ENCODE results near the gene LTBP1. TPM values are rescaled to one million over a fixed set of nuclear protein-coding genes. Genes with fewer than 3 reads are reported as not detected.
A peak's percentile ranks its signal among the peaks of the same experiment; 100 is the strongest.

LTBP1 gene
- total RNA-seq, 1 experiment from 2014 or later: 11.8 TPM

DNA sequence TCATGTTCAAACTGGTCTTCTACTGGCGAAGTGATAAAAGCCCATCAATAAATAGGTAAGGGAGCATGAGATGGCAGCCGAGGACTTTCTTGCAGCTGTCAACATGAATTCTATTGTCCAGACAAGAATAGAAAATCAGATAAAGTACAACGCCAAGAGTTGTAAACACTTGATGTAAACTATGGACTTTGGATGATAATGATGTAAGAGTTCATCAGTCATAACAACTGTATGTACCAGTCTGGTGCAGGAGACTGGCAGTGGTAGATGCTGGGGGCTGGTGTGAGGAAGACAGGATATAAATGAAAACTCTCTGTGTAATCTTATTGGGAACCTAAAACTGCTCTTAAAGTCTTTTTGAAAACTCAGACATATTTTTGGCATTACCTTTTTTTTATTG, 373.8 kb downstream of the LTBP1 start:
- Histone ChIP-seq H3K9me2 (replicated peaks; ENCODE audit: insufficient read depth, low read length) (no peaks in the 10 kb centered on the region), H3K4me1 (ENCODE audit: low read length) (peaks cover 12% of the 10 kb centered on the region), H4K20me1 (ENCODE audit: insufficient read depth, low read depth, low read length) (no peaks in the 10 kb centered on the region), H3K79me2 (ENCODE audit: low read length) (no peaks in the 10 kb centered on the region), H3K36me3 (ENCODE audit: insufficient read depth, low read length) (no peaks in the 10 kb centered on the region), H3K9ac (ENCODE audit: low read length) (no peak overlapping the region), H3K27ac (ENCODE audit: low read length) (no peak overlapping the region), H3K9me3 (ENCODE audit: low read length) (no peaks in the 10 kb centered on the region), H2AFZ (ENCODE audit: low read length) (no peak overlapping the region), H3K4me2 (ENCODE audit: low read depth, low read length, poor library complexity, severe bottlenecking) (no peak overlapping the region), H3K4me3 (ENCODE audit: low read length) (no peak overlapping the region), H3K27me3 (ENCODE audit: low read length) (no peaks in the 10 kb centered on the region)
- no peak for DNase-seq

DNA sequence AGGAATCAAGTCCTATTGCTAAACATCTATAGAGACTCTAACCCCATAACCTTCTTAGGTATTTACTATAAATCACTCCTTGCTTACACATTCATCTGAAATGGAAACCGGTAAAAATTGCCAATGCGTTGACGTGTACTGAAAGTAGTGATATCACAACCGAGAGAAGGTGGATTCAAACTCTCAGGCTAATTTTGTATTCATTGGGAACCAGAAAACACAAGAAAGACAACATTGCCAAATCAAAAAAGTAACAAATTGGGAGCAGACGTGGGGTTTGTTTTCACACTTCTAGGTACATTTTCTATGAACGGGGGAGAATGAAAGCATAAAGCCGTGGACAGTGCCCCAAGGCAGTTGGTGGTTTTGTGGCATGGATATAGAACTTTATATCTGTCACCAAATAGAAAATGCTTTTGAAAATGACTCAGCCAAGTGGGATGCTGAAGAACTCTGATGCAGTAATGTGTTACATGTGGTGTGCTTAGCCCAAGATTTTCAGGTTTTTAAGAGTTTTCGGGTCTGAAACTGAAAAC, 374.6 kb downstream of the LTBP1 start:
- Histone ChIP-seq H3K4me1 (ENCODE audit: low read length) (peaks cover 12% of the 10 kb centered on the region), H2AFZ (ENCODE audit: low read length) (no peak overlapping the region), H3K27me3 (ENCODE audit: low read length) (no peaks in the 10 kb centered on the region), H3K79me2 (ENCODE audit: low read length) (no peaks in the 10 kb centered on the region), H3K27ac (ENCODE audit: low read length) (no peak overlapping the region), H3K9me3 (ENCODE audit: low read length) (no peaks in the 10 kb centered on the region), H4K20me1 (ENCODE audit: insufficient read depth, low read depth, low read length) (no peaks in the 10 kb centered on the region), H3K36me3 (ENCODE audit: insufficient read depth, low read length) (no peaks in the 10 kb centered on the region), H3K4me3 (ENCODE audit: low read length) (no peak overlapping the region), H3K9ac (ENCODE audit: low read length) (no peak overlapping the region), H3K4me2 (ENCODE audit: low read depth, low read length, poor library complexity, severe bottlenecking) (no peak overlapping the region), H3K9me2 (replicated peaks; ENCODE audit: insufficient read depth, low read length) (no peaks in the 10 kb centered on the region)
- no peak for DNase-seq

DNA sequence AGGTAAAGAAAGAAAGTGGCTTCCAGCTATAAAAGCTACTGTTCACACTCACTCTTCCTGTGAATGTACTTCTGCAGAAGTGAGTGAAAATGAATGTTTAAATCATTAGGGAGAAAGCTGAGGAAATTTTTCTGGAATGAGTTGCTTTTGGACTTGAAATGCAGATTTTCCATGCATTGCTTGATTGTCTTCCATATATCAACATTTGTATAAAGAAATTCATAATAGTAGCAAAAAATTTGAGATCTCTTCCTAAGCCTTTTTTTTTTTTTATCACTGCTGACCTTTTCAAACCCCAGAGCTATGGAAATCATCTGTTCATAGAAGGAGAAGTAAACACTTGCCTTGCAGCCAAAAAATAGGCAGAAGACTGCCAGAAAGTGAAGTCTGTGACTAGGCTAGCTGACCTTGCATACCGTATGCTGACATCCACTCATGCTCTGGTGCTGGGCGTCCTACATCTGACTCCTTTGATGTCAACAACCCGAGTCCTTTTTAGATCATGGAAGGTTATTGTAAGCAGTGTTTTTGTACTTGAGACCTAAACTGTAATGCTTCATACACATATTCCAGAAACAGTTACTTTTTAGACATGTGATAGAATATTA, 375.2 kb downstream of the LTBP1 start:
- no peak overlapping the region for H3K9ac ChIP-seq (ENCODE audit: low read length)
- H3K27ac ChIP-seq (ENCODE audit: low read length): no peak overlapping the region
- no peak overlapping the region for H3K4me2 ChIP-seq (ENCODE audit: low read depth, low read length, poor library complexity, severe bottlenecking)
- peaks cover 12% of the 10 kb centered on the region for H3K4me1 ChIP-seq (ENCODE audit: low read length)
- no peaks in the 10 kb centered on the region for H3K36me3 ChIP-seq (ENCODE audit: insufficient read depth, low read length)
- no peaks in the 10 kb centered on the region for H3K27me3 ChIP-seq (ENCODE audit: low read length)
- H3K9me2 ChIP-seq (replicated peaks; ENCODE audit: insufficient read depth, low read length): no peaks in the 10 kb centered on the region
- no peaks in the 10 kb centered on the region for H3K9me3 ChIP-seq (ENCODE audit: low read length)
- no peak overlapping the region for H2AFZ ChIP-seq (ENCODE audit: low read length)
- no peak overlapping the region for H3K4me3 ChIP-seq (ENCODE audit: low read length)
- DNase-seq: no peak
- no peaks in the 10 kb centered on the region for H4K20me1 ChIP-seq (ENCODE audit: insufficient read depth, low read depth, low read length)
- H3K79me2 ChIP-seq (ENCODE audit: low read length): no peaks in the 10 kb centered on the region

DNA sequence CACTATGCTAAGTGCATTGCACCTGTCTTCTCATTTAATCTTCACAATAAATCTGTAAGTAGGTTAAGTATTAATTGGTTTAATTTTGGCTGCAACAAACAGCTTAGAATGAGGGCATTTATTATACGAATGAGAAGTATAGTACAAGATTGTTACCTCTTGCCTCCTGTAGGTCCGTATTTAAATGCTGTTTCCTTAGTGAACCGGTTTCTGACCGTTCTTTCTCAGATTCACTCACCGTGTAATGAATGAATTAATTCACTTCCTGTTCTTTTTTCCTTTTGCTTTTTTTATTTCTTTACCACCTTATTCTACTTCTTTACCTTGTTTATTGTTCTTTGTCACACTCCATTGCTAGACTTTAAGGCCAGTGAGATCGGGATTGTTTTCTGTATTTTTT, 375.9 kb downstream of the LTBP1 start:
- DNase-seq: peak; percentile 40
- no peak overlapping the region for H3K9ac ChIP-seq (ENCODE audit: low read length)
- peaks cover 12% of the 10 kb centered on the region for H3K4me1 ChIP-seq (ENCODE audit: low read length)
- no peak overlapping the region for H3K27ac ChIP-seq (ENCODE audit: low read length)
- no peaks in the 10 kb centered on the region for H3K36me3 ChIP-seq (ENCODE audit: insufficient read depth, low read length)
- H2AFZ ChIP-seq (ENCODE audit: low read length): no peak overlapping the region
- no peak overlapping the region for H3K4me3 ChIP-seq (ENCODE audit: low read length)
- H3K27me3 ChIP-seq (ENCODE audit: low read length): no peaks in the 10 kb centered on the region
- no peaks in the 10 kb centered on the region for H3K9me3 ChIP-seq (ENCODE audit: low read length)
- H3K9me2 ChIP-seq (replicated peaks; ENCODE audit: insufficient read depth, low read length): no peaks in the 10 kb centered on the region
- H3K79me2 ChIP-seq (ENCODE audit: low read length): no peaks in the 10 kb centered on the region
- no peak overlapping the region for H3K4me2 ChIP-seq (ENCODE audit: low read depth, low read length, poor library complexity, severe bottlenecking)
- H4K20me1 ChIP-seq (ENCODE audit: insufficient read depth, low read depth, low read length): no peaks in the 10 kb centered on the region

DNA sequence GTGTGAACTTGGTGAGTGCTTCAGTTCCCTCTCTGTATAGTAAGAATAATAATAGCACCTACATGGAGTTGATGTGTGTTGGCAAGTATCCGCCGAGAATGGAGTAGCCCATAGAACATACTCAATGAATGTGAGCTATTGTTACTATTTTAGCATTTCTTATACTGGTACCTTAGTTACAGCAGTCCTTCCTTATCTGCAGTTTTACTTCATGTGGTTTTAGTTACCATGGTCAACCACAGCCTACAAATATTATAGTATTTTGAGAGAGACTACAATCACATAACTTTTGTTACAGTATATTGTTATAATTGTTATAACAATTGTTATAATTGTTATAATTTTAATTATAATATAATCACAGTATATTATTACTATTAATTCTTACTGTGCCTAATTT, 377.2 kb downstream of the LTBP1 start:
- no peaks in the 10 kb centered on the region for H4K20me1 ChIP-seq (ENCODE audit: insufficient read depth, low read depth, low read length)
- no peak for DNase-seq
- no peak overlapping the region for H3K27ac ChIP-seq (ENCODE audit: low read length)
- no peaks in the 10 kb centered on the region for H3K79me2 ChIP-seq (ENCODE audit: low read length)
- no peaks in the 10 kb centered on the region for H3K27me3 ChIP-seq (ENCODE audit: low read length)
- no peak overlapping the region for H3K4me2 ChIP-seq (ENCODE audit: low read depth, low read length, poor library complexity, severe bottlenecking)
- H3K4me1 ChIP-seq (ENCODE audit: low read length): peaks cover 12% of the 10 kb centered on the region
- H3K9me2 ChIP-seq (replicated peaks; ENCODE audit: insufficient read depth, low read length): no peaks in the 10 kb centered on the region
- no peaks in the 10 kb centered on the region for H3K36me3 ChIP-seq (ENCODE audit: insufficient read depth, low read length)
- no peak overlapping the region for H2AFZ ChIP-seq (ENCODE audit: low read length)
- H3K9me3 ChIP-seq (ENCODE audit: low read length): no peaks in the 10 kb centered on the region
- H3K4me3 ChIP-seq (ENCODE audit: low read length): no peak overlapping the region
- no peak overlapping the region for H3K9ac ChIP-seq (ENCODE audit: low read length)

DNA sequence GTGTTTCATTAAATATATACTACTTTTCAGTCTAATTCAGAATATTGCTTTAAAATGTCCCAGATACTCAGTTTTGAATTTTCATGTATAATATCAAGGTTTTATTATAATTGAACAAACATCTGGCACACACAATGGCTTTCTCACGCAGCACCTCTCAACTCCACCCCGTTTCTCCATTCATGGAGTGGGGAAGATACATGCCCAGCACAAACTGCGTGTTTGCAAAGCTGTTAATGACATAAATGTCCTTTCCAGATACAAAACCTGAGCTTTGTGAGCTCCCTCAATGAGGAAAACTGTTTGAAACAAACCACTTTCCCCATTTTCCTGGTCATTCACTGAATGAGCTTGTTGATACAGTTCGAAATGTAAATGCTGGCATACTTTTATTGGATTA, 379.3 kb downstream of the LTBP1 start:
- Histone ChIP-seq H3K9me2 (replicated peaks; ENCODE audit: insufficient read depth, low read length) (no peaks in the 10 kb centered on the region), H3K79me2 (ENCODE audit: low read length) (no peaks in the 10 kb centered on the region), H2AFZ (ENCODE audit: low read length) (no peak overlapping the region), H3K9me3 (ENCODE audit: low read length) (no peaks in the 10 kb centered on the region), H3K4me2 (ENCODE audit: low read depth, low read length, poor library complexity, severe bottlenecking) (no peak overlapping the region), H3K27ac (ENCODE audit: low read length) (no peak overlapping the region), H3K4me1 (ENCODE audit: low read length) (peaks cover 12% of the 10 kb centered on the region), H3K27me3 (ENCODE audit: low read length) (no peaks in the 10 kb centered on the region), H3K4me3 (ENCODE audit: low read length) (no peak overlapping the region), H3K36me3 (ENCODE audit: insufficient read depth, low read length) (no peaks in the 10 kb centered on the region), H4K20me1 (ENCODE audit: insufficient read depth, low read depth, low read length) (no peaks in the 10 kb centered on the region), H3K9ac (ENCODE audit: low read length) (no peak overlapping the region)
- DNase-seq: no peak

DNA sequence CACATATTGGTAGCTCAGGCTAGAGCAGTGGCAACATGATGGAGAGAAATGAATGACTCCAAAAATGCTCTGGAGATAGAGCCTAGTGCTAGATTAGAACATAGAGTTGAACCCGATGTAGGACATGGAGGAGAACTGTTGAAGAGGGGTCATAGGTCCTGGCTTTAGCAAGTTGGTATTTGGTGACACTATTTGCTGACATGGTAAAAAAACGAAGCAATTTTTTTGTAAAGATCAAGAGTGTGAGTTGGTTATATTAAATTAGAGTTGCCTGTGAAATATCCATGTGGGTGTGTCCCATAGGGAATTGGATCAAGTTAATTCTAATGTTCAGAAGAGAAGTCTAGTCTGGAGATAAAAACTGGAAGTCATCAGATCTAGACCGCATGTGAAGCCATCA, 386.7 kb downstream of the LTBP1 start:
- H3K9me2 ChIP-seq (replicated peaks; ENCODE audit: insufficient read depth, low read length): 0 out of 2 replicates have a peak, but pooled peaks cover 3% of the 10 kb centered on the region
- H3K9ac ChIP-seq (ENCODE audit: low read length): no peak overlapping the region
- H3K4me1 ChIP-seq (ENCODE audit: low read length): peaks cover 10% of the 10 kb centered on the region
- no peak overlapping the region for H3K4me2 ChIP-seq (ENCODE audit: low read depth, low read length, poor library complexity, severe bottlenecking)
- no peaks in the 10 kb centered on the region for H3K79me2 ChIP-seq (ENCODE audit: low read length)
- H3K4me3 ChIP-seq (ENCODE audit: low read length): no peak overlapping the region
- no peak overlapping the region for H3K27ac ChIP-seq (ENCODE audit: low read length)
- no peak for DNase-seq
- H3K27me3 ChIP-seq (ENCODE audit: low read length): no peaks in the 10 kb centered on the region
- no peak overlapping the region for H2AFZ ChIP-seq (ENCODE audit: low read length)
- H3K9me3 ChIP-seq (ENCODE audit: low read length): no peaks in the 10 kb centered on the region
- H4K20me1 ChIP-seq (ENCODE audit: insufficient read depth, low read depth, low read length): no peaks in the 10 kb centered on the region
- no peaks in the 10 kb centered on the region for H3K36me3 ChIP-seq (ENCODE audit: insufficient read depth, low read length)

DNA sequence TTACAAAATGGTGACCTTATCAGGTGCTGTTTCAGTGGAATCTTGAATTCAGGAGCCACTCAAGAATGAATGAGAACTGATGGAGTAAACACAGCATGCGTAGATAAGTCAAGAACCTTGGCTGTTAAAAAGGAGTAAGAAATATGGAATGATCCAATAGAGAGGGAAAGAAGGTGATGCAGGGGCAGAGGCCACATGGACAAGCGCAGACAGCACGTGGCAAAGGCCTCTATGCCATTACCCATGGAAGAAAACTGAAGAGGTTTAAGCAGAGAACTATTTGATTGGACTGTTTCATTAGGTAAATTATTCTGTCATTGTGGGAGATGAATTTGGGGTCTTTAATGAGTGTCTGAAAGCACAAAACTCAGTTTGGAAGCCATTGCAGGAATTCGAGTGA, 387.3 kb downstream of the LTBP1 start:
- H3K27me3 ChIP-seq (ENCODE audit: low read length): no peaks in the 10 kb centered on the region
- H3K9ac ChIP-seq (ENCODE audit: low read length): no peak overlapping the region
- no peak overlapping the region for H2AFZ ChIP-seq (ENCODE audit: low read length)

More for the DNA sequence above, 387.3 kb downstream of the LTBP1 start:
- no peak overlapping the region for H3K4me2 ChIP-seq (ENCODE audit: low read depth, low read length, poor library complexity, severe bottlenecking)
- H3K4me3 ChIP-seq (ENCODE audit: low read length): no peak overlapping the region
- no peak overlapping the region for H3K27ac ChIP-seq (ENCODE audit: low read length)
- no peaks in the 10 kb centered on the region for H3K9me3 ChIP-seq (ENCODE audit: low read length)
- DNase-seq: no peak
- no peaks in the 10 kb centered on the region for H3K79me2 ChIP-seq (ENCODE audit: low read length)
- 0 out of 2 replicates have a peak, but pooled peaks cover 3% of the 10 kb centered on the region for H3K9me2 ChIP-seq (replicated peaks; ENCODE audit: insufficient read depth, low read length)
- H3K4me1 ChIP-seq (ENCODE audit: low read length): peaks cover 10% of the 10 kb centered on the region
- H3K36me3 ChIP-seq (ENCODE audit: insufficient read depth, low read length): no peaks in the 10 kb centered on the region
- no peaks in the 10 kb centered on the region for H4K20me1 ChIP-seq (ENCODE audit: insufficient read depth, low read depth, low read length)
